Hepatocyte (in vitro differentiated cells): Measurements from ENCODE around the gene MPDZ. TPM values are rescaled to one million over a fixed set of nuclear protein-coding genes. Genes with fewer than 3 reads are reported as not detected.

ENCODE experiments used
- DNase-seq: peaks from one replicate; pipeline ENCODE4 v3.0.0-alpha.2; 2016; ENCODE audit warnings: low spot score
- H2AFZ ChIP-seq: fragments of 200-600 bp; sonication (generic); 2 replicates; pipeline ENCODE4 v1.6.0; 2016; ENCODE audit warnings: antibody characterized with exemption, mild to moderate bottlenecking
- H3K27ac ChIP-seq: fragments of 200-600 bp; sonication (generic); 2 replicates; pipeline ENCODE4 v1.5.1; 2016; ENCODE audit warnings: mild to moderate bottlenecking
- H3K27me3 ChIP-seq: fragments of 200-600 bp; sonication (generic); 2 replicates; pipeline ENCODE4 v1.6.1; 2016
- H3K36me3 ChIP-seq: fragments of 200-600 bp; sonication (generic); replicated peaks from 2 replicates; pipeline ENCODE4 v1.5.1; 2016; ENCODE audit warnings: low read depth; ENCODE audit not compliant: insufficient read depth
- H3K4me1 ChIP-seq: fragments of 200-600 bp; sonication (generic); 2 replicates; pipeline ENCODE4 v1.5.1; 2016; ENCODE audit warnings: mild to moderate bottlenecking, moderate library complexity; ENCODE audit not compliant: insufficient read depth
- H3K4me2 ChIP-seq: fragments of 200-600 bp; sonication (generic); 2 replicates; pipeline ENCODE4 v1.6.0; 2016
- H3K4me3 ChIP-seq: fragments of 200-600 bp; sonication (generic); 2 replicates; pipeline ENCODE4 v1.5.1; 2016; ENCODE audit warnings: mild to moderate bottlenecking
- H3K79me2 ChIP-seq: fragments of 200-600 bp; sonication (generic); 2 replicates; pipeline ENCODE4 v1.6.0; 2017; ENCODE audit warnings: mild to moderate bottlenecking
- H3K9me2 ChIP-seq: fragments of 200-600 bp; sonication (generic); replicated peaks from 2 replicates; pipeline ENCODE4 v1.6.0; 2017; ENCODE audit warnings: mild to moderate bottlenecking; ENCODE audit not compliant: insufficient read depth
- H3K9me3 ChIP-seq: fragments of 200-600 bp; sonication (generic); 2 replicates; pipeline ENCODE4 v1.5.1; 2016; ENCODE audit warnings: low read depth, mild to moderate bottlenecking
- H4K20me1 ChIP-seq: fragments of 200-600 bp; sonication (generic); 2 replicates; pipeline ENCODE4 v1.6.0; 2016; ENCODE audit warnings: mild to moderate bottlenecking; ENCODE audit not compliant: insufficient read depth, poor library complexity, severe bottlenecking
- CTCF ChIP-seq: fragments of 200-600 bp; sonication (generic); IDR thresholded peaks from 2 replicates; pipeline ENCODE4 v1.5.1; 2016; ENCODE audit warnings: antibody characterized with exemption, mild to moderate bottlenecking; ENCODE audit not compliant: poor library complexity
- EZH2 ChIP-seq: fragments of 200-600 bp; sonication (generic); IDR thresholded peaks from 2 replicates; pipeline ENCODE4 v1.6.1; 2016; ENCODE audit warnings: antibody characterized with exemption, mild to moderate bottlenecking, borderline replicate concordance
- EZH2phosphoT487 ChIP-seq: fragments of 200-600 bp; sonication (generic); IDR thresholded peaks from one replicate; pipeline ENCODE4 v1.6.1; 2018; ENCODE audit warnings: antibody characterized with exemption, mild to moderate bottlenecking, low read depth, moderate library complexity; ENCODE audit not compliant: unreplicated experiment, severe bottlenecking
- WGBS: methylation state at CpG from one replicate; pipeline ENCODE4 v1.1.6; 2016; ENCODE audit warnings: low lambda C conversion rate; ENCODE audit errors: missing lambda C conversion rate; 5-methylcytosine and 5-hydroxymethylcytosine counted together
- polyA plus RNA-seq: library from polyadenylated mRNA; unstranded; fragments of >200 nt; fragmentation: Nextera tagmentation; extraction: Ambion mirVana; gene quantifications from 2 replicates; pipeline ENCODE4 v1.2.1, GENCODE V29; 2016
- total RNA-seq: library from RNA; depleted of rRNA; stranded (reverse); fragments of >200 nt; gene quantifications from 2 replicates; pipeline ENCODE4 v1.2.3, GENCODE V29; 2014

The MPDZ gene
- total and polyA plus RNA-seq, 2 experiments from 2014 or later, result 16.7 to 45.5 TPM

DNA sequence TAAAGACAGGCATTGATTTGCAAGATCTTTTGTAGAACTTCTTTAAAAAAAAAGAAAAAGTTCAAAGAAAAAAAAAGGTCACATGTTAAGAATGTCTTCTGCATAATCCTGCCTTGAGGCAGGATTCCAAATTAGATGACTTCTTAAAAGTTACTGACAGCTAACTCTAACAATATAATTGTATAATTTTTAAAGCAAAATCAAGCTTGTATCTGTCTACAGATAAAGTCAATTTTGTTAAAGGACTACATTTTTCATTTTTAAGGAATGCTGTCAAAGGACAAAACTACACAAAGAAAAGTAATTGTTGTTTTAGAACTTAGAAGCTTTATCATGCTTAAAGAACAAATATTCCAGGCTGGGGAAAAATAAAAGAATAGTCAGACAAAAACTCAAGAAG is 57.8 kb downstream of the MPDZ start:
- Histone ChIP-seq H3K36me3 (no peaks in the 10 kb centered on the region), H4K20me1 (no peaks in the 10 kb centered on the region), H2AFZ (no peak overlapping the region), H3K4me1 (no peaks in the 10 kb centered on the region), H3K4me3 (no peak overlapping the region), H3K79me2 (no peaks in the 10 kb centered on the region), H3K27ac (no peak overlapping the region), H3K9me3 (no peaks in the 10 kb centered on the region), H3K9me2 (no peaks in the 10 kb centered on the region), H3K4me2 (no peak overlapping the region), H3K27me3 (no peaks in the 10 kb centered on the region)
- DNase-seq, result no peak
- TF ChIP-seq CTCF, result no peak
- TF ChIP-seq EZH2phosphoT487, result no peak
- TF ChIP-seq EZH2, result no peak

DNA sequence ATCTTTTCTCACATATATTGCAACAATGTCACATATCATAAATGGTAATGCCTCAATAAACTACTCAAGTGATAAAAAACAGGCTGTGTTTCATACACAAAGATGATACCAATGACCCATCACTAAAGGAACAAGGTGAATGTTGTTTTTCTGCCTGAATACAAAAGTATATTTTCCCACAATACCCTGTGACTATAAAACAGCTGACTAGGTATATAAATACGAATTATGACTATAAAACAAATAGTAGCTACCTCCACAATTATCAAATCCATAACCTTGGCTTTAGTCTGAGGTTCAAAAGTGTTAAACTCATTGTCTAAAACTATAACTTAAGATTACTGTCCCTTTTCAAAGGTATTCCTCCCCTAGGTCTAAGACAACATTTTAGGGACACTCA is 58.7 kb downstream of the MPDZ start:
- no peaks in the 10 kb centered on the region for H3K9me2 ChIP-seq
- no peaks in the 10 kb centered on the region for H3K79me2 ChIP-seq

GRCh38 chr9:13215791-13216554 is 63.5 kb downstream of the MPDZ start:
- Histone ChIP-seq H3K9me2 (no peaks in the 10 kb centered on the region), H3K4me2 (no peak overlapping the region), H3K27me3 (no peaks in the 10 kb centered on the region), H2AFZ (no peak overlapping the region), H3K36me3 (no peaks in the 10 kb centered on the region), H3K27ac (no peak overlapping the region), H4K20me1 (no peaks in the 10 kb centered on the region), H3K4me3 (no peak overlapping the region), H3K79me2 (no peaks in the 10 kb centered on the region), H3K4me1 (no peaks in the 10 kb centered on the region), H3K9me3 (no peaks in the 10 kb centered on the region)
- TF ChIP-seq EZH2phosphoT487 (no peak), CTCF (no peak)
- DNase-seq, result no peak
- WGBS, result 85% methylated on average over 5 of the region's 5 CpGs

More for the DNA sequence above, 58.7 kb downstream of the MPDZ start:
- H3K9me3 ChIP-seq, result no peaks in the 10 kb centered on the region
- H3K36me3 ChIP-seq, result no peaks in the 10 kb centered on the region
- 88% methylated on average over 1 of the region's 1 CpG for WGBS
- no peaks in the 10 kb centered on the region for H3K27me3 ChIP-seq
- H2AFZ ChIP-seq, result no peak overlapping the region
- H3K4me2 ChIP-seq, result no peak overlapping the region
- H4K20me1 ChIP-seq, result no peaks in the 10 kb centered on the region
- no peak for TF ChIP-seq EZH2phosphoT487
- no peak for TF ChIP-seq EZH2
- no peak for TF ChIP-seq CTCF
- no peak overlapping the region for H3K27ac ChIP-seq
- no peak overlapping the region for H3K4me3 ChIP-seq
- DNase-seq, result no peak
- no peaks in the 10 kb centered on the region for H3K4me1 ChIP-seq
